Rectal smooth muscle tissue (tissue), 1 donor: ENCODE measurements around the gene TRPV5.

Source experiments
- H3K27ac ChIP-seq: one replicate; pipeline ENCODE4 v1.7.0; 2013; ENCODE audit warnings: low read depth, low read length, inconsistent platforms
- H3K27me3 ChIP-seq: one replicate; pipeline ENCODE4 v1.7.0; 2013; ENCODE audit warnings: low read length; ENCODE audit not compliant: control insufficient read depth, insufficient read depth
- H3K36me3 ChIP-seq: one replicate; pipeline ENCODE4 v1.7.0; 2013; ENCODE audit warnings: low read length; ENCODE audit not compliant: control insufficient read depth, insufficient read depth
- H3K4me1 ChIP-seq: one replicate; pipeline ENCODE4 v1.7.0; 2013; ENCODE audit warnings: low read length; ENCODE audit not compliant: control insufficient read depth, insufficient read depth
- H3K4me3 ChIP-seq: one replicate; pipeline ENCODE4 v1.7.0; 2013; ENCODE audit warnings: low read length
- H3K9ac ChIP-seq: one replicate; pipeline ENCODE4 v1.7.0; 2013; ENCODE audit warnings: low read length

TRPV5 gene

DNA sequence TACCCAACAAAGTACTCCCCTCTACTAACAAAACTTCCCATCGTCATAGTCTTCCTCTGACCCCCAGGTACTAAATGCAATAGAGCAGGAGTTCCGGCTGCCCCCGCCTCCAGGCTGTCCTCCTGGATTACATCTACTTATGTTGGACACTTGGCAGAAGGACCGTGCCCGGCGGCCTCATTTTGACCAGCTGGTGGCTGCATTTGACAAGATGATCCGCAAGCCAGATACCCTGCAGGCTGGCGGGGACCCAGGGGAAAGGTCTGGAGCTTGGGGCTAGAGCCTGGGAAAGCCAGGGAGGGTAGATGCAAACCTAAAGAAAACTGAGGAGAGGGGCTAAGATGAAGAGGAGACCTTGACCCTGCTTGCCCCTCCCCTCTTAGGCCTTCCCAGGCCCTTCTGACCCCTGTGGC, 63.4 kb downstream of the TRPV5 start:
- H3K27me3 ChIP-seq, result no peaks in the 10 kb centered on the region
- no peaks in the 10 kb centered on the region for H3K36me3 ChIP-seq
- no peak overlapping the region for H3K9ac ChIP-seq
- H3K4me3 ChIP-seq, result no peak overlapping the region
- no peak overlapping the region for H3K27ac ChIP-seq
- H3K4me1 ChIP-seq, result no peaks in the 10 kb centered on the region

DNA sequence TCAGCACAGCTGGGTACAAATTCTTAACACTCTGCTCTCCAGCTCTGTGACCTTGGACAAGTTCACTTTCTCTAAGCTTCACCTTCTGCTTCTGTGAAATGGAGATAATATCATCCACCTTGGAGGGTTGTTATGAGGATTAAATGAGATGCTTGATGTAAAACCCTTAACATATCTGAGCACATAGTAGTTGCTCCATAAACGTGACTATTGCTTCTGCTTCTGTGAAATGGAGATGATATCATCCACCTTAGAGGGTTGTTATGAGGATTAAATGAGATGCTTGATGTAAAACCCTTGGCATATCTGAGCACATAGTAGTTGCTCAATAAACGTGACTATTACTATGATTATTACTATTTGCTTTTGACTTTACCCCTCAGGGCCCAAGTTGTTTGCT, 64.1 kb downstream of the TRPV5 start:
- Histone ChIP-seq H3K36me3 (no peaks in the 10 kb centered on the region), H3K27ac (no peak overlapping the region), H3K4me3 (no peak overlapping the region), H3K9ac (no peak overlapping the region), H3K4me1 (no peaks in the 10 kb centered on the region), H3K27me3 (no peaks in the 10 kb centered on the region)

DNA sequence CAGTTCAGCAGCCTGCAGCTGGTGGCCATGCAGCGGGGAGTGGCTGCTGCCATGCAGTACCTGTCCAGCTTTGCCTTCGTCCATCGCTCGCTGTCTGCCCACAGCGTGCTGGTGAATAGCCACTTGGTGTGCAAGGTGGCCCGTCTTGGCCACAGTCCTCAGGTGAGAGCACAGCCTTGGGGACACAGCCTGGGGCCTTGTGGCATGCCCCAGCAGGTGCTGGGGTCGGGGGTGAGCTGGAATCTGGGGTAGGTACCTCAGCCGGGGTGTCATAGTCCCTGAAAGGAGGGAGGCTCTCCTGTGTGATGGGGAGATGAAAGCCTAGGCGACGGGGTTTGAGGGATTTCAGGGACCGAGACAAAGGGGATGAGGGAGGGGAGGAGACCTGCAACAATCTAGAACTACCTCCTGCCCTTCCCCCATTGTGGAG, 64.5 kb downstream of the TRPV5 start:
- H3K36me3 ChIP-seq, result no peaks in the 10 kb centered on the region
- H3K27ac ChIP-seq, result no peak overlapping the region
- no peak overlapping the region for H3K9ac ChIP-seq

DNA sequence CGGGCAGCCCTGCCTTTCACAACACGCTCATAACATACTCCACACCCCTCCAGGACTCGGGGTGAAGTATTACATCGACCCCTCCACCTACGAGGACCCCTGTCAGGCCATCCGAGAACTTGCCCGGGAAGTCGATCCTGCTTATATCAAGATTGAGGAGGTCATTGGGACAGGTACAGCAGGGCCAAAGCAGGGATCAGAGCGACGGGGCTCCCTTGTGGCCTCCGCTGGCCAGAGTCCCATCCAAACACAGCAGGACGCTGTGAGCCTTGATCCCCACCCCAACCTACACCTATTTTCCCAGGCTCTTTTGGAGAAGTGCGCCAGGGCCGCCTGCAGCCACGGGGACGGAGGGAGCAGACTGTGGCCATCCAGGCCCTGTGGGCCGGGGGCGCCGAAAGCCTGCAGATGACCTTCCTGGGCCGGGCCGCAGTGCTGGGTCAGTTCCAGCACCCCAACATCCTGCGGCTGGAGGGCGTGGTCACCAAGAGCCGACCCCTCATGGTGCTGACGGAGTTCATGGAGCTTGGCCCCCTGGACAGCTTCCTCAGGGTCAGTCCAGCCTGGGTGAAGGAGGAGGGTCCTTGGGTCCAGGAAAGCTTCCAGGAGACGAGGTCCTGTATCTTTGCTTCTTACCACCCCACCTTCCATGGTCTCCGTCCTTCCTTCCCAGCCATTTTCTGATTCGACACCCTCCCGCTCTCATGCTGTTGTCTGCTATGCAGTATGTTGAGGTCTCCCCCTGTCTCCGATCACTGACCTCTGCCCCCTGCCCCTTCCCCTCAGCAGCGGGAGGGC, 65.2 kb downstream of the TRPV5 start:
- Histone ChIP-seq H3K4me3 (no peak overlapping the region), H3K27me3 (no peaks in the 10 kb centered on the region), H3K27ac (no peak overlapping the region), H3K4me1 (no peaks in the 10 kb centered on the region), H3K36me3 (no peaks in the 10 kb centered on the region), H3K9ac (no peak overlapping the region)

More for the DNA sequence above, 64.5 kb downstream of the TRPV5 start:
- Histone ChIP-seq H3K4me1 (no peaks in the 10 kb centered on the region), H3K27me3 (no peaks in the 10 kb centered on the region), H3K4me3 (no peak overlapping the region)

DNA sequence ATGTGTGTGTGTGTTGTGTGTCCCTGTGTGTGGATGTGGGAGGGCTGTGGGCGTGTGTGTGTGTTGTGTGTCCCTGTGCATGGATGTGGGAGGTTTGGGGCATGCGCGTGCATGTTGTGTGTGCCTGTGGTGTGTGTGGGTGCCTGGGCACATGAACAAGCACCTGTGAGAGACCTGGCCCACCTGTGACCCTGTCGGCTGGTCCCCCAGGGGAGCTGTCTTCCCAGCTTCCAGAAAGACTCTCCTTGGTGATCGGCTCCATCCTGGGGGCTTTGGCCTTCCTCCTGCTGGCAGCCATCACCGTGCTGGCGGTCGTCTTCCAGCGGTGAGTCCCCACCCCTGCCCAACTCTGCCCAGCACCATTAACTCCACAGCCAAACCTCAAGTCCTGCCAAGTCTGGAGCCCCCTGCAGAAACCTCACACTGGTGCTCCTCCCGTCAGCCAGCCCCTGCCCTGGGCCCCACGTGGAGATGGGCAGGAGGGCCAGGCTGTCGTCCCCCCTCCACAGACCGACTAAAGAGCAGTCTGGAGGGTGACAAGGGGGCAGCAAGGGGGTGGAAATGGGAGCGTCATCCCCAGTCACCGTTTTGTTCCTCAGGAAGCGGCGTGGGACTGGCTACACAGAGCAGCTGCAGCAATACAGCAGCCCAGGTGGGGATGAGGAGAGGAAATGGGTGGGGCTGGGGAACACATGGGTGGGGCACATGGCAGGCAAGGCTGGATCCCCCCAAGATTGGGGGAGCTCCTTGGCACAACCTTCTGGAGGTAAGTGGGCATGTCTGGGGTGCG, 66.0 kb downstream of the TRPV5 start:
- Histone ChIP-seq H3K36me3 (no peaks in the 10 kb centered on the region), H3K4me3 (no peak overlapping the region), H3K4me1 (no peaks in the 10 kb centered on the region), H3K9ac (no peak overlapping the region), H3K27me3 (no peaks in the 10 kb centered on the region), H3K27ac (no peak overlapping the region)

DNA sequence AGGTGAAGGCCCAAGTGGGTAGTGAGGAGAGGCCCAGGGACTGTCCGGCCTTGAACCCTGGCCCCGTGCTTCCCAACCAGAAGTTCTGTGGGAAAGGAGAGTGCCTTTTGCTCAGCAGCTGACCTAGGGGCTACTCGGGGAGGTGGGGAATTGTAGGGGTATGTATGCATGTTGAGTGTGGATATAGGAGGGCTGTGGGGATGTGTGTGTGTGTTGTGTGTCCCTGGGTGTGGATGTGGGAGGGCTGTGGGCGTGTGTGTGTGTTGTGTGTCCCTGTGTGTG, 66.5 kb downstream of the TRPV5 start:
- H3K36me3 ChIP-seq, result no peaks in the 10 kb centered on the region
- H3K4me1 ChIP-seq, result no peaks in the 10 kb centered on the region
- no peaks in the 10 kb centered on the region for H3K27me3 ChIP-seq
- no peak overlapping the region for H3K4me3 ChIP-seq
- H3K27ac ChIP-seq, result no peak overlapping the region
- no peak overlapping the region for H3K9ac ChIP-seq

DNA sequence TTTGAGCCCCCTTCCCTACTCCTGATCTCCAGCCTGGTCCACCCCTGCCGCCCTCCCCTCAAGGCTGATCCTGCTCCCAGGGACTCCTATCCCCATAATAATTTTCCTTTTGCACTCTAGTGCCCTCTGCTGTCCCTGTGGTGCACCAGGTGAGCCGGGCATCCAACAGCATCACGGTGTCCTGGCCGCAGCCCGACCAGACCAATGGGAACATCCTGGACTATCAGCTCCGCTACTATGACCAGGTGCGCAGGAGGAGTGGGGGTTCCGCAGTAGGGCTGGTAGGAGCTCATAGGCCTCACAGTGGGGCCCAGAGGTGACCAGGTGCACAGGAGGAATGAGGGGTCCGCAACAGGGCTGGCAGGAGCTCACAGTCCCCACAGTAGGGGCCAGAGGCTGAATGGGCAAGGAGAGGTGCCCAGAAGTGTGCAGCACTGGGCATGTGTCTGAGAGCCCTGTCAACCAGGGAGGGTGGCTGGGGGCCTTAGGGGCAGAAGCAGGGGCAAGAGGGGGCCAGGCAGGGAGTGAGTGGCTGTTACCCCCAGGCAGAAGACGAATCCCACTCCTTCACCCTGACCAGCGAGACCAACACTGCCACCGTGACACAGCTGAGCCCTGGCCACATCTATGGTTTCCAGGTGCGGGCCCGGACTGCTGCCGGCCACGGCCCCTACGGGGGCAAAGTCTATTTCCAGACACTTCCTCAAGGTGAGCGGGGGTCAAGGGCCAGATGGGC, 67.0 kb downstream of the TRPV5 start:
- Histone ChIP-seq H3K36me3 (no peaks in the 10 kb centered on the region), H3K27me3 (no peaks in the 10 kb centered on the region), H3K9ac (no peak overlapping the region), H3K27ac (no peak overlapping the region), H3K4me1 (no peaks in the 10 kb centered on the region), H3K4me3 (no peak overlapping the region)

DNA sequence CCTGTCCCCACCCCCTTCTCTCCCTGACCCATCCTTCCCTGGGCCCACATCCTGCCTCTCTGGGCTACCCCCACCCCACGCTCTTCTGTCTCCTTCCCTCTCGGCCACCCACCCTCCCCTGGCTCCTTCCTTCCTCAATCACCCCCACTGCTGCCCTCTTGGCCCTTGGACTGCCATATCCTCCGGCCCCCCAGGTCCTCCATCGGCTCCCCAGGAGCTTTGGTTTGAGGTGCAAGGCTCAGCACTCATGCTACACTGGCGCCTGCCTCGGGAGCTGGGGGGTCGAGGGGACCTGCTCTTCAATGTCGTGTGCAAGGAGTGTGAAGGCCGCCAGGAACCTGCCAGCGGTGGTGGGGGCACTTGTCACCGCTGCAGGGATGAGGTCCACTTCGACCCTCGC, 67.8 kb downstream of the TRPV5 start:
- Histone ChIP-seq H3K4me1 (no peaks in the 10 kb centered on the region), H3K36me3 (no peaks in the 10 kb centered on the region), H3K27ac (no peak overlapping the region), H3K9ac (no peak overlapping the region), H3K4me3 (no peak overlapping the region), H3K27me3 (no peaks in the 10 kb centered on the region)

DNA sequence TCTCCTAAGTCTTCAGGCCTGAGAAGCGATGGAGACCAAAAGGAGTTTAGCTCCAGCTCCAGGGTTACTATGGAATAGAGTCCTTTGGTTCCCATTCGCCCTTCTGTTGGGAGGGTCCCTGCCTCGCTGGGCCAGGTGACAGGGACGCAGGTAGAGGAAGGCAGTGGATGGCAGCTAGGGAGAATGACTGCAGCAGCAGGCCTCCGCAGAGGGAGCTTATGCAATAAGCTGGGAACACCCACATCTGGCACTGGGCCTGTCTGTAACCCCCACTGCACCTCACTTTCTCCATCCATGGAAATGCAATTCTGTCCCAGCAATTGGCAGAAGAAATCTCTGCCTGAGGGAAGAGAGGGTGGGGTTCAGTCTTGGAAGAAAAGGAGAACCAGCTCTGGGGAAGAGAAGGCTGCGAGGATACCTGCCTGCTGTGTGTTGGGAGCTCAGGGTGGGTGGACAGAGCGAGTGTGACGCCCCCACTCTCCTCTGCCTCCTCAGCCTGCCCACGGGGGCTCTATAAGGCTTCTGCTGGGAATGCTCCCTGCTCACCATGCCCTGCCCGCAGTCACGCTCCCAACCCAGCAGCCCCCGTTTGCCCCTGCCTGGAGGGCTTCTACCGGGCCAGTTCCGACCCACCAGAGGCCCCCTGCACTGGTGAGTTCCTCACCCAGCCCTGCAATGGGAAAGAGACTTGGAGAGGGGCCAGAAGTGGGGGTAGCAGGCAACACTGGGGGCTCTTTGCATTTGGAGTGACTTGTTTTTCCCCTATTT, 68.4 kb downstream of the TRPV5 start:
- no peak overlapping the region for H3K27ac ChIP-seq
- H3K4me1 ChIP-seq, result no peaks in the 10 kb centered on the region
- H3K9ac ChIP-seq, result no peak overlapping the region
- H3K27me3 ChIP-seq, result no peaks in the 10 kb centered on the region
- H3K36me3 ChIP-seq, result no peaks in the 10 kb centered on the region
- H3K4me3 ChIP-seq, result no peak overlapping the region

DNA sequence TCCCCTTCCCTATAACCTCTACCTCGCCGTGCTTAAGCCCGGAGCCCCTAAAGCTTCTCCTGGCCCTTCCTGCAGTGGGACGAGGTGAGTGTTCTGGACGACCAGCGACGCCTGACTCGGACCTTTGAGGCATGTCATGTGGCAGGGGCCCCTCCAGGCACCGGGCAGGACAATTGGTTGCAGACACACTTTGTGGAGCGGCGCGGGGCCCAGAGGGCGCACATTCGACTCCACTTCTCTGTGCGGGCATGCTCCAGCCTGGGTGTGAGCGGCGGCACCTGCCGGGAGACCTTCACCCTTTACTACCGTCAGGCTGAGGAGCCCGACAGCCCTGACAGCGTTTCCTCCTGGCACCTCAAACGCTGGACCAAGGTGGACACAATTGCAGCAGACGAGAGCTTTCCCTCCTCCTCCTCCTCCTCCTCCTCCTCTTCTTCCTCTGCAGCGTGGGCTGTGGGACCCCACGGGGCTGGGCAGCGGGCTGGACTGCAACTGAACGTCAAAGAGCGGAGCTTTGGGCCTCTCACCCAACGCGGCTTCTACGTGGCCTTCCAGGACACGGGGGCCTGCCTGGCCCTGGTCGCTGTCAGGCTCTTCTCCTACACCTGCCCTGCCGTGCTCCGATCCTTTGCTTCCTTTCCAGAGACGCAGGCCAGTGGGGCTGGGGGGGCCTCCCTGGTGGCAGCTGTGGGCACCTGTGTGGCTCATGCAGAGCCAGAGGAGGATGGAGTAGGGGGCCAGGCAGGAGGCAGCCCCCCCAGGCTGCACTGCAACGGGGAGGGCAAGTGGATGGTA, 69.5 kb downstream of the TRPV5 start:
- H3K4me3 ChIP-seq, result no peak overlapping the region
- H3K9ac ChIP-seq, result no peak overlapping the region
- no peak overlapping the region for H3K27ac ChIP-seq
- H3K27me3 ChIP-seq, result no peaks in the 10 kb centered on the region
- no peaks in the 10 kb centered on the region for H3K36me3 ChIP-seq
- peaks cover 3% of the 10 kb centered on the region for H3K4me1 ChIP-seq

DNA sequence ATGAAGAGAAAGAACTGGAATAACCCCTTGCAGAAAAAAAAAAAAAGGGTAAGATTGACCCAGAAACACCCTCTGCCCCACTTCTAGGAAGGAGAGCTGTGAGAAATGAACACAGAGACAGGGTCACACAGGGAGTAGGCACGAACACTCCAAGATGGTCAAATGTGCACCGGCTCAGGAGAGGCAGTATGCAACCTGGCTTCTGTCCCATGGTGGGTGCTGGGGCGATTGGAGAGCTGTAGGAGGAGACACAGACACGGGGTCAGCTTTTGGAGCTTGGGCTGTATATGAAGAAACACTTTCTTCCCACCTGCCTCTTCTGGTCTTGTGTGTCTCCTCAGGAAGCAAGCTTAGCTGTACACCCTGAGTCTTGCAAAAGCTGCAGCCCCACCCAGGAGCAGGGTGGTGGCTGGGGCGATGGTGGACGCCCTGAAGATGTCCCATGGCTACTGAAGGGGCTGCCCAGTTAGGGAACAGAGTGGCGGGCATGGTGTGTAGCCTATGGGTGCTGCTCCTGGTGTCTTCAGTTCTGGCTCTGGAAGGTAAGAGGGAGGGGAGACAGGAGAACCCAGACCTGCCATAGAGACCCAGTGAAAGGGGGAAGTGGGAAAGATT, 70.7 kb downstream of the TRPV5 start:
- H3K36me3 ChIP-seq, result no peaks in the 10 kb centered on the region

More for the DNA sequence above, 70.7 kb downstream of the TRPV5 start:
- no peaks in the 10 kb centered on the region for H3K27me3 ChIP-seq
- H3K9ac ChIP-seq, result no peak overlapping the region
- H3K27ac ChIP-seq, result no peak overlapping the region
- peaks cover 3% of the 10 kb centered on the region for H3K4me1 ChIP-seq
- H3K4me3 ChIP-seq, result no peak overlapping the region
